Islet precursor cell (in vitro differentiated cells): ENCODE results near the gene PODNL1.
"Not testable (repeated sequence)": the region's sequence is repeated elsewhere in the genome, so short reads cannot be mapped to it uniquely, and the experiment has no call there.

Experiments used
- DNase-seq: peaks from one replicate; pipeline ENCODE4 v3.0.0-alpha.2; 2018

The PODNL1 gene

GRCh38 chr19:13923194-13923987 lies 14.8 kb downstream of the PODNL1 start:
- DNase-seq: no peak

GRCh38 chr19:13922118-13922517 lies 16.1 kb downstream of the PODNL1 start:
- DNase-seq: not testable (repeated sequence)

- no peak for DNase-seq
Observed at GRCh38 chr19:13920940-13921747, 17.1 kb downstream of the PODNL1 start.

DNA sequence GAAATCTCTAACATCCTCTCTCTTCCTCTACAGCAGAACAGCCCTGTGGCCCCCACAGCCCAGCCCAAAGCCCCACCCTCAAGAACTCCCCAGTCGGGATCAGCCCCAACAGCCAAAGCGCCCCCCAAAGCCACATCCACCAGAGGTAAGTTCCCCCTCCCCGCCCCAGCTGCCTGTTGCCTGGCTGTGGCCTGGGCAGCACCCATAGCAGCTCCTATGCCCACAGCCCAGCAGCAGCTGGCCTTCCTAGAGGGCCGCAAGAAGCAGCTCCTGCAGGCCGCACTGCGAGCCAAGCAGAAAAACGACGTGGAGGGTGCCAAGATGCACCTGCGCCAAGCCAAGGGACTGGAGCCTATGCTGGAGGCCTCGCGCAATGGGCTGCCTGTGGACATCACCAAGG lies 17.7 kb downstream of the PODNL1 start:
- no peak for DNase-seq

- DNase-seq: no peak
Observed at GRCh38 chr19:13918726-13919411, 19.3 kb downstream of the PODNL1 start.

GRCh38 chr19:13917888-13918406 lies 20.3 kb downstream of the PODNL1 start:
- no peak for DNase-seq

- DNase-seq: no peak
Observed at GRCh38 chr19:13914777-13915176, 23.4 kb downstream of the PODNL1 start.

GRCh38 chr19:13913352-13913751 lies 24.9 kb downstream of the PODNL1 start:
- DNase-seq: no peak

GRCh38 chr19:13909430-13909829 lies 28.8 kb downstream of the PODNL1 start:
- no peak for DNase-seq

- no peak for DNase-seq
Observed at GRCh38 chr19:13908674-13909073, 29.5 kb downstream of the PODNL1 start.

DNA sequence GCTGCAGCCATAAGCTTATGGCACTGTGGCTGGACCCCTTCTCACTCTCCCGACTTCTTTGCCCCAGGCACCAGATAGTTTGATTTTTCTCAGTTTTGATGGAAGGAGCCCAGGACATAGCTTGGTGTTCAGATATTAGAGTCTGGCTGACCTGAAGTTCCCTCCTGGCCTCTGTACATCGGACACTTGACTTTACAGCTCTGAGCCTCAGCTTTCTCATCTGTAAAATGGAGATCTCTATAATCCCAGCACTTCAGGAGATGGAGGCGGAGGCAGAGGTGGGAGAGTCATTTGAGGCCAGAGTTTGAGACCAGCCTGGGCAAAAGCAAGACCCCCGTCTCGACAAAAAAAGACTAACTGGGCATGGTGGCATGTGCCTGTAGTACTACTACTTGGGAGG lies 31.3 kb downstream of the PODNL1 start:
- no peak for DNase-seq

- DNase-seq: no peak
Observed at GRCh38 chr19:13906521-13906904, 31.7 kb downstream of the PODNL1 start.

GRCh38 chr19:13905634-13906520 lies 32.3 kb downstream of the PODNL1 start, which contains the start of the genes BRME1 and CC2D1A:
BRME1 (minus strand) TSS chr19:13906117; CDS start chr19:13904892, 1,225 bp downstream.
CC2D1A (plus strand) TSS chr19:13906201; CDS start chr19:13906442, 241 bp downstream.
- DNase-seq: peak; percentile 93

DNA sequence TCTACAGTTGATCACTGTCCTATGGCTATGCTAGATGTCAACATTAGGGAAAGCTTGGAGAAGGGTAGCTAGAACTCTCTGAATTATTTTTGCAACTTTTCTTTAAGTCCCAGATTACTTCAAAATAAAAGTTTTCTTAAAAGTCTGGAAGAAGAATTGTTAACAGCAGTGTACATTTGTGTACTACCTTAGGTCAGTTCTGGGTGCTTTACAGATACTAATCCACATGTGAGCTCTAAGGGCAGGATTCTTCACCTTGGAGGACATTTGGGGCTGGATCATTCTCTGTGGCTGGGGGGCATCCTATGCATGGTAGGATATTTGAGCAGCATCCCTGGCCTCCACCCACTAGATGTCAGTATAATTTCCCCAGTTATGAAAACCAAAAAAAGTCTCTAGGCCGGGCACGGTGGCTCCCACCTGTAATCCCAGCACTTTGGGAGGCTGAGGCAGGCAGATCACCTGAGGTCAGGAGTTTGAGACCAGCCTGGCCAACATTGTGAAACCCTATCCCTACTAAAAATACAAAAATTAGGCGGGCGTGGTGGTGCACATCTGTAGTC lies 35.1 kb downstream of the PODNL1 start:
- no peak for DNase-seq

GRCh38 chr19:13899912-13900584 lies 38.2 kb downstream of the PODNL1 start:
- no peak for DNase-seq

- no peak for DNase-seq
Observed at GRCh38 chr19:13899393-13899792, 38.8 kb downstream of the PODNL1 start.

DNA sequence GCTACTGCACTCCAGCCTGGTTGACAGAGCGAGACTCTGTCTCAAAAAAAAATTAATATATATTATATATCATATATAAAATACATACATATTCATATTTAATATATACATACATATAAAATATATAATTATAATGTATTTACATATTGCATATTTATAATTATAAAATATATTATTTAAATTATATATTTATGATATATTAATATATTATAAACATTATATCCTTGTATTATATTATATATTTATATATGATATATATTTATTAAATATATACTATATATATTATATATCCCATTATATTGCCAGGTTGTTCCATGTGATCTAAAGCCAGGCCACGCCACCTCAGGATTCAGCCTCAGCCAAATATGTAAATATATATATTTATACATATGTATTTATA lies 42.0 kb downstream of the PODNL1 start:
- no peak for DNase-seq

- no peak for DNase-seq
Observed at GRCh38 chr19:13894552-13894951, 43.7 kb downstream of the PODNL1 start.

DNA sequence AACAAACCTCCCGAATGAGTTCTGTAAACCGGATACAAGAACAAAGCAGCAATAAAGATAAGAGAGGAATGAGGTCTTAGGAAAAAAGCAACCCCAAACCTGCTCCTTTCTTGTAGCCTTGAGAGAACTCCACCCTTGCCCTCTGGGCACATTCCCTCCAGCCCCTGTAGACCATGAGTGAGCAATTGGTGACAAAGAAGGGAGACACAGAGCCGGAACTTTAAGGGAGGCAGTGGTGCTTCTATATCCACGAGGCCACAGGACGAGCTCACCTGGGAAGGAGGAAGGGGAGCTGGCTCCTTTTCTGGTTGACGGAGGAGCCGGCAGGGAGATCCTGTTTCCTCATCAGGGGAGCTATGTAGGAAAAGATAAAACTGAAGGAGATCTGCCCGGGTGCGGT lies 45.3 kb downstream of the PODNL1 start:
- DNase-seq: peak; percentile 77

- no peak for DNase-seq
Observed at GRCh38 chr19:13890136-13890535, 48.1 kb downstream of the PODNL1 start.

- no peak for DNase-seq
Observed at GRCh38 chr19:13888281-13888680, 49.9 kb downstream of the PODNL1 start.
